NCI-H345 (cell line): Measurements from ENCODE around the gene PDE8B.

Experiments used
- DNase-seq: peaks from one replicate; lab custom pipeline; 2025; lab: John Stamatoyannopoulos, UW

Gene PDE8B

GRCh38 chr5:77192441-77193050, 17.9 kb upstream of the PDE8B start:
- DNase-seq = no peak

DNA sequence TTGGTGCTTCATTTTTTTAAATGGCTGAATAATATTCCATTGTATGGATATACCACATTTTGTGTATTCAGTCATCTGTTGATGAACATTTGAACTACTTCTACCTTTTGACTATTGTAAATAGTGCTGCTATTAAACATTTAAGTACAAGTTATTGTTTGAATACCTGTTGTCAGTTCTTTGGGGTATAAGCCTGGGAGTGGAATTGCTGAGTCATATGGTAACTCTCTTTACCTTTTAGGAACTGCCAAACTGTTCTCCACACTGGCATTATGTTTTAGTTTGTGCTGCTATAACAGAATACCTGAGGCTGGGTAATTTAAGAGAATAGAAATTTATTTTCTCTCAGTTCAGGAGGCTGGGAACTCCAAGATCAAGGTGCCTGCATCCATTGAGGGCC, 15.7 kb upstream of the PDE8B start:
- DNase-seq = no peak

DNA sequence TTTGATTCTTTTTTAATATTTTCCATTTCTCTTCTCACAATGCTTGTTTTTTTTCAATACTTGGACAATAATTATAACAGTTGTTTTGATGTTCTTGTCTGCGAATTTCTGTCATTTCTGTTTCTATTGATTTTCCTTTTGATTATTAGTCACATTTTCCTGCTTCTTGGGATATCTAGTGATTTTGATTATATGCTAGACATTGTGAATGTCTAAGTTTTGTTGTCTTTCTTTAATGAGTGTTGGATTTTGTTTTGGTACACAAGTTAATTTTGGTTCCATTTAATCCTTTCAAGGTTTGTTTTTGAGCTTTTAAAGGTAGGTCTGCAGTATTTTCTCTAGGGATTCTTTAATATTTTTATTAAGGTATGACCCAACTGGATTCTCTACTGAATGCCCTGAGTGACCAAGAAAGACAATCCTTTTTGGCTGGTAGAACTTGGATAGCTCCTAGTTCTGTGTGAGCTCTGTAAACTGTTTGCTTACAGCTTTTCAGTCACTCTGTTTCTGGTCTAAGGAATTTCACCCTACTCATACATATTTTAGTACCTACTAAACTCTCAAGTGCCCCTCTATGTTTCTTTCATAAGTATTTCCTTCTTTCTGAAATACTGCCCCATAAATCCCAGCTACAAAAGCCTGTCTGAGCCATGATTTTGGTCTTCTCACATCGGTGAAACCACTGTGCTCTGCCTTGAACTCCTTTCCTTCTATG, 12.5 kb upstream of the PDE8B start:
- no peak for DNase-seq

GRCh38 chr5:77200663-77201062, 9.8 kb upstream of the PDE8B start:
- no peak for DNase-seq

DNA sequence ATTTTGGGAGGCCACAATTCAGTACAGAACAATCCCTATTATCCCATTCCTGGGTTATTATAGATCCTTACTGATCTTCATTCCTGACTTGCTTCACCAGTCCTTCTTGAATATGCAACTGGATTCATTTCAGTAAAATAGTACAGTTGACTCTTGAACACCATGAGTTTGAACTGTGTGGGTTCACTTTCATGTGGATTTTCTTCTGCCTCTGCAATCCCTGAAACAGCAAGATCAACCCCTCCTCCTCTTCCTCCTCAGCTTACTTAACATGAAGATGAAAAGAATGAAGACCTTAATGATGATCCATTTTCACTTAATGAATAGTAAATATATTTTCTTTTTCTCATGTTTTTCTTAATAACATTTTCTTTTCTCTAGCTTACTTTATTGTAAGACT, 8.3 kb upstream of the PDE8B start:
- no peak for DNase-seq

- no peak for DNase-seq
These were observed 5.5 kb upstream of the PDE8B start for GRCh38 chr5:77204967-77205366.

GRCh38 chr5:77208507-77209163, 1.8 kb upstream of the PDE8B start:
- DNase-seq = peak; percentile 1

DNA sequence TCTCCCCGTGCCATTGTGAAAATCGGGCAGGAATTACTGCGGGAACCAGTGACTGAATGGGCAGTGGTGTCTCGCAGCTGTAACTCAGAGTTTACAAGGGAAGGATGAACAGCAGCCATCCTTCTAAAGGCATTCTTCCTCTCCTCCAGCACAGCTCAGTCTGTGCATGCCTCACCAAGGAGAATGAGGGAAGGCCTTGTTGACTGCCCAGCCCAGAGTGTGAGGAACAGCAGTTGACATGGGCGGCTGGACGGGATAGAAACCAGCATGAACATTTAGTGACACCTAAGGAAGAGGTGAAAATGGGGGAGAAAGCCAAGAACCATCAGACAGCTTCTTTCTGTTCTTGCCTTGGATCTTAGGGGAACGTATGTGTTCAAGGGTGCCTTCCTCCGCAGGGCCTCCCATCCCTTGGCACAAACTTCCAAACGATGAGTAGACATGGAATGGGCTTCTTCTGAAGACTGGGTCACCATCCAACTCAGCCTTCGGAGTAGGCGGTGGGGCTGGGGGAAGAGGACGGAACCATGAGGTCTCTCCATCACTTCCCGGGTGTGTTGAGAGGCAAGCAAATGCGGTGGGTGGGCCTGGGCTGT, 887 bp upstream of the PDE8B start:
- DNase-seq = no peak

GRCh38 chr5:77210964-77211690, 647 bp downstream of the PDE8B start:
- DNase-seq = peak; percentile 24

- DNase-seq = no peak
These were observed 1.2 kb downstream of the PDE8B start for GRCh38 chr5:77211691-77212047.

- DNase-seq = no peak
These were observed 3.1 kb downstream of the PDE8B start for GRCh38 chr5:77213601-77214000.

DNA sequence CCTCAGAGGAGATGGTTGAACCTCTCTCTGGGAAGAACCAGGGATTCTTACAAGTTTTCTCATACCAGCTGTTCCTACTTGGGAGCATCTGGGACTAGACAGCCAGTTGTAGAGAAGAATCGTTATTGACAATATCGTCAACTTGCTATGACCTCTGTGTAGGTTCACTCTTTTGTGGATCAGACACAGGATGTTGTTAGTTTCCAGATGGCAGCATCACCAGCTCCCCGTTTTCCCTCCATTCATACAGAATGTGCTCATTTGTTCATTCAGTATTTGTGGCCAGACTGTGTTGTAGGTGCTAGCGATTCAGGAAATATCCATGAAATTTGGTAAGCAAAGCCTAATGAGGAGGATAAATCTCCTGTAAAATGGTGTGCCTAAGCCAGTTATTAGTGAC, 3.7 kb downstream of the PDE8B start:
- DNase-seq = no peak

DNA sequence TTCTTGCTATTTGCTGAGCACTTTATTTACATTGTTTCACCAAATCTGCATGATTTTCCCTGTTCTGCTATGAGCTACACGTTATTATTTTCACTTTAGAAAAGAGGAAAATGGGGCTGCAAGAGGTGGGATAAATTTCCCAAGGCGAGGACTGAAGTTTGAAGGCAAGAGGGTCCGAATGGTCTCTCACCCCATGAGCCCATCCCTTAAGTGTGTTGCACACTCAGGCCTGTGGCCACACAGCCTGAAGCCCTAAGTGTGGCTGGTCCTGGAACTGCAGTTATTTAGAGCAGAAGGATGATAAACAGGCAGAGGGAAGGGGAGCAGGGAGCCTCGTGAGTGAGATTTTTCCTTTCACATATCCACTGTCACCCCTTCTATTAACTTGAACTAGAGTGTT, 7.8 kb downstream of the PDE8B start:
- no peak for DNase-seq

- no peak for DNase-seq
These were observed 10.6 kb downstream of the PDE8B start for GRCh38 chr5:77221115-77221514.

GRCh38 chr5:77222722-77223121, 12.2 kb downstream of the PDE8B start:
- no peak for DNase-seq

- no peak for DNase-seq
These were observed 13.2 kb downstream of the PDE8B start for GRCh38 chr5:77223653-77224052.

GRCh38 chr5:77224672-77225355, 14.3 kb downstream of the PDE8B start:
- DNase-seq = no peak

- no peak for DNase-seq
These were observed 15.1 kb downstream of the PDE8B start for GRCh38 chr5:77225531-77225930.

- no peak for DNase-seq
These were observed 19.4 kb downstream of the PDE8B start for GRCh38 chr5:77229887-77230286.

GRCh38 chr5:77230727-77231470, 20.4 kb downstream of the PDE8B start:
- DNase-seq = no peak

DNA sequence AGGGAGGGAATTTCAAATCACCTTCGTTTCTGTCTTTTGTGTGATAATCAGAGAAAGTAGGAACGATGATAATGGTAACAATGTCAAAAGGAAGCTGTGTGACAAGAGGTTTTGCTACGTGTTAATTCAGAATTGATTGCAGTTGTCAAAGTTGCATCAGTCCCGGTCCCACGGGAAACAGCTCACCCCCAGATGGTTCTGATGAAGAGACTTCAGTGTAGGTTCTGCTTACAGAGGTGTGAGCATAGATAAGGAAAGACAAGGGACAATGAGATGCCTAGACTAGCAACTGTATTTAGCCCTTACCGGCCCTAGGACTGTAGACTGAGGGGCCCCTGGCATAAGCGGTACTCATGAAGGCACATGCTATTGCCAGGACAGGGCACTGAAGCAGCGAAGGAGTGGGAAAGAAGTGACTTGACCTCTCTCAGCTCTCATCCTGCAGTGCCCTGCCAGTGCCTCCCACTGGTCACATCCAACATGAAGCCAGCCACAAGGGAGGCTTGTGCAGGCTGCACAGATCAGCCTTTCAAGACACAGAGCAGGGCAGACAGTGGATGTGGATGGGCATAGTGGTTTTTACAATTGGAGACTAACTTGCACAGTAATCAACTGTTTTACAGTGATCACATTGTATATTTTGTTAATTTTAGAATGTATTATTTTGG, 21.1 kb downstream of the PDE8B start:
- no peak for DNase-seq
